GM12874 (cell line): ENCODE measurements around the gene CFAP300.

Source experiments
- TF ChIP-seq, protein P1 (sequence below): IDR thresholded peaks from 2 replicates; pipeline ENCODE4 v1.5.1; 2011; ENCODE audit warnings: low read depth, mild to moderate bottlenecking, control low read depth, low read length, moderate library complexity; ENCODE audit not compliant: insufficient read depth

Gene CFAP300

DNA sequence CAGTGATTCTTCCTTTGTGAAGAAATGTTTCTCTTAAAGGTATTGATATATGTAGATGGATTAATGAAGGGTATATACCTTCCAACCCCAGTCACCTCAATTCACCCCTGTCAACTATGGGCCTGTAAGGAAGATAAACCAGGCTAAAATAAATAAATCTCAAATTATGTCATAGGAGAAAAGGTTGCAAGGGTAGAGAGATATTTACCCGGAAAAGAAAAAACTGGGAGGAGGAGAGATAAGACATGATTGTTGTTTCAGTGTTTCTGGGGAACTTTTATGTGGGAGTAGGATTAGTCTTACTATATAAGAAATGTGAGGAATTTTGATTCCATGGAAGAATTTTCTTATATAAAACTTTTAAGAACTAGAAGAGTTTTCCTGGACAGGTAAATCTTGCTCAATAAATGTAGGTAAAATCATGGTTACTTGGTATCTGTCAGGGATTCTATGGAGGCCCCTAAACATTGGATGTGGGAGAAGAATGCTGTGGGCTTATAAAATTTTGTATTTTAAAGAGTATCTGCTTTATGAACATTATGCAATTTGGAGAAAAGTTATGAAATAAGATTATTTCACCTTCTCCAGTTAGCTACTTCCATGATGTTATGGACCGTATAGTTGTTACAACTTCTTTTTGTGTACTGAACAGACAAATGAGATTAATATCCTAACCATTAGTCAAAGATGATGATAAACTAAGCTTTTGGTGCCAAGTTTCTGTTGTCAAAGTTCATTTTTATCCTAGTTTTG is 69.4 kb downstream of the CFAP300 start:
- TF ChIP-seq, protein P1, sequence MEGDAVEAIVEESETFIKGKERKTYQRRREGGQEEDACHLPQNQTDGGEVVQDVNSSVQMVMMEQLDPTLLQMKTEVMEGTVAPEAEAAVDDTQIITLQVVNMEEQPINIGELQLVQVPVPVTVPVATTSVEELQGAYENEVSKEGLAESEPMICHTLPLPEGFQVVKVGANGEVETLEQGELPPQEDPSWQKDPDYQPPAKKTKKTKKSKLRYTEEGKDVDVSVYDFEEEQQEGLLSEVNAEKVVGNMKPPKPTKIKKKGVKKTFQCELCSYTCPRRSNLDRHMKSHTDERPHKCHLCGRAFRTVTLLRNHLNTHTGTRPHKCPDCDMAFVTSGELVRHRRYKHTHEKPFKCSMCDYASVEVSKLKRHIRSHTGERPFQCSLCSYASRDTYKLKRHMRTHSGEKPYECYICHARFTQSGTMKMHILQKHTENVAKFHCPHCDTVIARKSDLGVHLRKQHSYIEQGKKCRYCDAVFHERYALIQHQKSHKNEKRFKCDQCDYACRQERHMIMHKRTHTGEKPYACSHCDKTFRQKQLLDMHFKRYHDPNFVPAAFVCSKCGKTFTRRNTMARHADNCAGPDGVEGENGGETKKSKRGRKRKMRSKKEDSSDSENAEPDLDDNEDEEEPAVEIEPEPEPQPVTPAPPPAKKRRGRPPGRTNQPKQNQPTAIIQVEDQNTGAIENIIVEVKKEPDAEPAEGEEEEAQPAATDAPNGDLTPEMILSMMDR: no peak

DNA sequence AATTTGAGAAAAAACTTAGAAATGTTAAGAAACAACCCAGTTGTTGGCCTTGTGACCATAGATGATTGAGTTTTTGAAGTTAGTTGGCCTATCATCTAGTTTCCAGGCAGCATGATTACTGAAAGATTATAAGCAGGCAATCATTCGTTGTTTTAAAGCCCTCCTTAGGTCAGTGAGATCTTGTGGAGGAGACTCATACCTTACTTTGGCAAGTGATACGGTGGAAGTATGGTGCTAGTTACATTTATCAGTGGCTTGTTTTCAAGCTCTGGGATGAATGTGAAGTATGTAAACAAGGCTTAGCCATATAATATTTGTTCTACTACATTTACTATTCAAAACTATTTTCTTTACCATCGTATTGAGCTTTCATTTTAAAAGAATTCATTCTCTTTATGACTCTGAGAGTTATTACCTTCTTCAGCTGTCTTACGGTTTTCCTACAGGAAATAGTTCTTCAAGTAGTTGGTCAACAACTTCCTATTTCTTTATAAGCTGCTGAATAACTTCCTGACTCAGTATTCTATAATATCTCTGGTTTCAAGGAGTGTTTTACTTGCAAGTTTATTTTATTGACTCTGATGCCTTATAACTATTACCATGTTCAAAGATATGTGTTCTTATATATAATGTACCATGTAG is 70.4 kb downstream of the CFAP300 start:
- TF ChIP-seq, protein P1: no peak

DNA sequence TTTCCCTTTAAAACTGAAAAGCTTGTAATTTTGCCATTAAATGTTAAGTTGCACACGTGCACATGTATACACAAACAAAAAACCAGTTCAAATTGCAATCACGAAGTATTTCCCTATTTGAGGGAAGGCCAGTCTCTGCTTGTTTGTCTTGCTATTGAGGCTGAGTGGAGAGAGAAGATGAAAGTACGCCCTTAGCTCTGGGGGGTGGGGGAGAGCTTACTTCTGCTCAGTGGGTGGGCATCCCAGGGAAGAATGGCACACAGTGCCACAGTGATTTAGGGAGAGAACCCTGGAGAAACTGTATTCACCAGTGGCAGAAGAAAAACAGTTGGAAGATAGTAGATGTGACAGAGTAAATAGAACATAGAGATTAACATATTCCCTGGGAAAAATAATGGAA is 71.7 kb downstream of the CFAP300 start:
- TF ChIP-seq, protein P1: no peak

DNA sequence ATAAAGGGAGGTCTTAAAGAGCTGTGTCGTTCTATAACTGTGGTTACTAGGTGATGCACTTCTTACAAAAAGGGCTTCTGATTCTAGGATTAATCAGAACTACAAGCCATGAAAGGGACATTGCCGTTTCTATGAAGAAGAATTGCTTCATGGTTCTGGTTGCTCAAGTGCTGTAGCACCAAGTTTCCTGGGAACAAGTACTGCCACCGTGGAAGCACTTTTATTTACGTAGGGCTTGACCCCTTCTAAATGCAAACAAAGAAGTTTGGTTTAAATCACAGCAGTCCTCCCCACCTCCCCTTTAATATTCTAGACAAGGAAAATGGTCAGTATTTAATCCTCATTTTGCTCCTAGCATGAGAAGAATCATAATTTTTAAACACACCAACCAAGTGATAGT is 72.8 kb downstream of the CFAP300 start:
- TF ChIP-seq, protein P1: no peak

DNA sequence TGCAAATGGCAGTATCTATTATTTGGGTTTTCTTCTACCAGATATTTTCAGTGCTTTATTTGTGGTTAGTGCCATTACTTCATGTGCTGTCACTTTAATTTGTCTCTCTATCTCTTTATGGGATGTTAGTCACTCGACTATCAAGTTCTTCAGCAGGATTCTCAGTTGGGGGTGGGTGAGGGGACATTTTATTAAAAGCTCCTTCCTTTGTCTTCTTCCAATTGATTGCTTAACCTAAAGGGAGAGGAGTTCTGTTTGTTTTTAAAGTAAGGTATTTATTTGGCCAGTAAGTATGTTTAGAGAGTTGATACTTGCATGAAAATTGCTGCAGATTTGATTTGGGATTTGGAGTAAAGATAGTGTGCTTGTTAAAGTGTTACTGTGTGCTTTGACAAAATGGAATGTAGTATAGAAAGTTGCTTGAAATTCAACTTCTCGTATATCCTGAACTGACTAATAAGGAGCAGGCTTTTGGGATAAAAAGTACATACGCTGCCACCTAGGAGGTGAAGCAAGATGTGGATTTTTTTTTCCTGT is 73.3 kb downstream of the CFAP300 start:
- TF ChIP-seq, protein P1: no peak

DNA sequence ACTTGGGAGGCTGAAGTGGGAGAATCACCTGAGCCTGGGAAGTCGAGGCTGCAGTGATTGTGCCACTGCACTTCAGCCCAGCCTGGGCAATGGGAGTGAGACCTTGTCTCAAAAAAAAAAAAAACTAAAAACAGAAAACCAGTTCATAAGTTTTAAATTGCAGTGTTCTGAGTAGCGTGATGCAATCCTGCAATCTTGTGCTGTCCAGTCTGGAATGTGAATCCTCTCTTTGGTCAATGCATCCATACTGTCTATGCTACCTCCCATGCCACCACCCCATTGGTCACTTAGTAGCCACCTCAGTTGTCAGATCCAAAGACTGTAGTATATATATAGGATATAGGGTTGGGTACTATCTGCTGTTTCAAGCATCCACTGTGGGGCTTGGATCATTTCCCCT is 74.1 kb downstream of the CFAP300 start:
- TF ChIP-seq, protein P1: no peak
